ENCODE measurements around the gene BTN3A1. TPM values are rescaled to one million over a fixed set of nuclear protein-coding genes. Genes with fewer than 3 reads are reported as not detected.
A peak's percentile ranks its signal among the peaks of the same experiment; 100 is the strongest.

The BTN3A1 gene
- total and polyA plus RNA-seq, 7 donors, result 3.0 to 33.5 (median 9.8) TPM

DNA sequence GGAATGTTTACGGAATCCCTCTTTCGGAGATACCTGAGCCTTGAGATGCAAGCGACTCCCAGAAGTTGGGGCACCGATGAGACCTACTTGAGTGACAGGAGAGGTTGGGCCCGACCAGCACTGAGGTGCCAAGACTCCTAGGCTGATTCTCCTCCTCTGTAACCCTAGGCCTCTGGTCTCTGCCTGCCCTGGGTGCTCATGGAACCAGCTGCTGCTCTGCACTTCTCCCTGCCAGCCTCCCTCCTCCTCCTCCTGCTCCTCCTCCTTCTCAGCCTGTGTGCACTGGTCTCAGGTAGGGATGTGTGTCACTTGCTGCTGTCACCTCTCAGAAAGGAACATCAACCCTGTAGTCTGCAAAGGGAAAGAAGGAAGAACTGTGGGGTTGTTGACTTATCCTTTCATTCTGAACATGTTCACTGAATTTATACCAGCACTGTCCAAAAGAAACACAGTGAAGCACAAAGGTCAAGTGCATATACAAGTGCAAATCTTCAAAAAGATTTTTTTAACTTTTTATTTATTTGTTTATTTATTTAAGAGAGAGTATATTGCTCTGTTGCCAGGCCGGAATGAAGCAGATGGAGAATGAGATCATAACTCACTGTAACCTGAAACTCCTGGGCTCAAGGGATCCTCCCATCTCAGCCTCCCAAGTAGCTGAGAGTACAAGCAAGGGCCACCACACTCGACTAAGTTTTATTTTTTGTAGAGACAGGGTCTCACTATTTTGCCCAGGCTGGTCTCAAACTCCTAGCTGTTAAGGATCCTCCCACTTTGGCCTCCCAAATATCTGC is 18.3 kb upstream of the BTN3A1 start:
- WGBS, 2 donors, result 5 to 16% methylated on average over 7 of the region's 7 CpGs
- Histone ChIP-seq H3K27ac (peak overlapping the region; percentile 78 to 83 (median 80)), H3K4me3 (peak overlapping the region; percentile 73 to 75 (median 74)), H3K27me3 (no peaks in the 10 kb centered on the region), H3K9me3 (no peaks in the 10 kb centered on the region), H3K36me3 (no peaks in the 10 kb centered on the region), H3K4me1 (peaks cover 0 to 16% (median 11%) of the 10 kb centered on the region in 4 donors)
- TF ChIP-seq POLR2AphosphoS5 (IDR thresholded peaks at IDR 0.05), result no peak
- TF ChIP-seq POLR2A (IDR thresholded peaks at IDR 0.05), result no peak
- TF ChIP-seq, protein P1, sequence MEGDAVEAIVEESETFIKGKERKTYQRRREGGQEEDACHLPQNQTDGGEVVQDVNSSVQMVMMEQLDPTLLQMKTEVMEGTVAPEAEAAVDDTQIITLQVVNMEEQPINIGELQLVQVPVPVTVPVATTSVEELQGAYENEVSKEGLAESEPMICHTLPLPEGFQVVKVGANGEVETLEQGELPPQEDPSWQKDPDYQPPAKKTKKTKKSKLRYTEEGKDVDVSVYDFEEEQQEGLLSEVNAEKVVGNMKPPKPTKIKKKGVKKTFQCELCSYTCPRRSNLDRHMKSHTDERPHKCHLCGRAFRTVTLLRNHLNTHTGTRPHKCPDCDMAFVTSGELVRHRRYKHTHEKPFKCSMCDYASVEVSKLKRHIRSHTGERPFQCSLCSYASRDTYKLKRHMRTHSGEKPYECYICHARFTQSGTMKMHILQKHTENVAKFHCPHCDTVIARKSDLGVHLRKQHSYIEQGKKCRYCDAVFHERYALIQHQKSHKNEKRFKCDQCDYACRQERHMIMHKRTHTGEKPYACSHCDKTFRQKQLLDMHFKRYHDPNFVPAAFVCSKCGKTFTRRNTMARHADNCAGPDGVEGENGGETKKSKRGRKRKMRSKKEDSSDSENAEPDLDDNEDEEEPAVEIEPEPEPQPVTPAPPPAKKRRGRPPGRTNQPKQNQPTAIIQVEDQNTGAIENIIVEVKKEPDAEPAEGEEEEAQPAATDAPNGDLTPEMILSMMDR (IDR thresholded peaks at IDR 0.05), result no peak
- no peak for TF ChIP-seq EP300 (IDR thresholded peaks at IDR 0.05)
- intact Hi-C loops (cut with DNase I), result no loop called here
- DNase-seq, result no peak

DNA sequence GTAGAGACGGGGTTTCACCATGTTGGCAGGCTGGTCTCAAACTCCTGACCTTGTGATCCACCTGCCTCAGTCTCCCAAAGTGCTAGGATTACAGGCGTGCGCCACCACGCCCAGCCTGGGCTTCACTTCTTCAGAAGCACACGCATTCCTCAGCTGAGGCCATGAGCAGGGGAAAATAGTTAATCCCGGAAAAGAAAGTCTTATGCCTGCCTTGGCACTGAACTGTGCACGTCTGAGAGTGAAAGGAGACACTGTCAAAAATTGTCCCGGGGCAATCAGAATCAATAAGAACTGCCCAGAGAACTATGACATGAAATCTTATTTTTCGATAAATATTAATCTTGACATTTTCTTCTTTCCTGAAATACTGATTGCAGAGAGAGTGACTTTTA is 16.3 kb upstream of the BTN3A1 start:
- no peak for DNase-seq
- TF ChIP-seq, protein P1 (IDR thresholded peaks at IDR 0.05), result no peak
- TF ChIP-seq POLR2A (IDR thresholded peaks at IDR 0.05) (no peak), POLR2AphosphoS5 (IDR thresholded peaks at IDR 0.05) (no peak), EP300 (IDR thresholded peaks at IDR 0.05) (no peak)
- H3K9me3 ChIP-seq, result no peaks in the 10 kb centered on the region
- no peak overlapping the region for H3K27ac ChIP-seq
- H3K36me3 ChIP-seq, result peaks cover 0 to 11% (median 1%) of the 10 kb centered on the region in 4 donors
- no peaks in the 10 kb centered on the region for H3K27me3 ChIP-seq
- intact Hi-C loops (cut with DNase I), result no loop called here
- WGBS, 2 donors, result 95 to 96% methylated on average over 9 of the region's 9 CpGs
- peaks cover 0 to 16% (median 11%) of the 10 kb centered on the region in 4 donors for H3K4me1 ChIP-seq
- no peak overlapping the region for H3K4me3 ChIP-seq

DNA sequence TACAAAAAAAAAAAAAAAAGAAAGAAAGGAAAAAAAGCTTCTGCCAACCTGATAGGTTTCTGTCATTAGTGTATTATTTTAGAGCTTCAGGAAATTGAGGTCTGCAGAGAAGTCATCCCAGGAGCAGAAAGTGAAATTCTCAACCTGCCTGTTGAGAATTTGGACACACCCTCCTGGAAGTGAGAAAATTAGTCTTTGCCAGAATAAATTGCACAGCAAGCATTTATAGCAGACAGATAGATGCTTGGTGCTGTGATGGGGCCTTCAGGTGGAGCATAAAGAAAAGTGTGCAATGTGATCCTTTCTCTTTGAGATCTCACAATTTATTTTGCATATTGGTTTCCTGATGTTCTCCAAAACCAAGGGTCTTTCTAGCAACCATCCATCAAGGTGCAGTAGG is 14.5 kb upstream of the BTN3A1 start:
- H3K27ac ChIP-seq, result no peak overlapping the region
- DNase-seq, result no peak
- H3K4me1 ChIP-seq, result peaks cover 0 to 16% (median 11%) of the 10 kb centered on the region in 4 donors
- H3K4me3 ChIP-seq, result no peak overlapping the region
- H3K9me3 ChIP-seq, result no peaks in the 10 kb centered on the region
- TF ChIP-seq POLR2AphosphoS5 (IDR thresholded peaks at IDR 0.05), result no peak
- TF ChIP-seq EP300 (IDR thresholded peaks at IDR 0.05), result no peak
- TF ChIP-seq, protein P1 (IDR thresholded peaks at IDR 0.05), result no peak
- TF ChIP-seq POLR2A (IDR thresholded peaks at IDR 0.05), result no peak
- intact Hi-C loops (cut with DNase I), result no loop called here
- peaks cover 0 to 25% (median 5%) of the 10 kb centered on the region in 4 donors for H3K36me3 ChIP-seq
- H3K27me3 ChIP-seq, result no peaks in the 10 kb centered on the region

DNA sequence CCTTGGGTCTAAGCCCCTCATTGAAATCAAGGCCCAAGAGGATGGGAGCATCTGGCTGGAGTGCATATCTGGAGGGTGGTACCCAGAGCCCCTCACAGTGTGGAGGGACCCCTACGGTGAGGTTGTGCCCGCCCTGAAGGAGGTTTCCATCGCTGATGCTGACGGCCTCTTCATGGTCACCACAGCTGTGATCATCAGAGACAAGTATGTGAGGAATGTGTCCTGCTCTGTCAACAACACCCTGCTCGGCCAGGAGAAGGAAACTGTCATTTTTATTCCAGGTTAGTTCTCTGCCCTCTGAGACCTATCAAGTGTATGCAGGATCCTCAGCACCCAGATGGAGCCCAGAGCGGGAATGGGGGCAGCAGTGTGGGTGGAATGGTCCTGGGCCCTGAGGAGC is 14.1 kb upstream of the BTN3A1 start:
- no peaks in the 10 kb centered on the region for H3K9me3 ChIP-seq
- TF ChIP-seq, protein P1 (IDR thresholded peaks at IDR 0.05), result no peak
- TF ChIP-seq POLR2AphosphoS5 (IDR thresholded peaks at IDR 0.05), result no peak
- TF ChIP-seq POLR2A (IDR thresholded peaks at IDR 0.05), result no peak
- TF ChIP-seq EP300 (IDR thresholded peaks at IDR 0.05), result no peak
- DNase-seq, result no peak
- H3K4me1 ChIP-seq, result peaks cover 0 to 16% (median 11%) of the 10 kb centered on the region in 4 donors
- peaks cover 0 to 25% (median 5%) of the 10 kb centered on the region in 4 donors for H3K36me3 ChIP-seq
- no peaks in the 10 kb centered on the region for H3K27me3 ChIP-seq
- no peak overlapping the region for H3K4me3 ChIP-seq
- intact Hi-C loops (cut with DNase I), result no loop called here
- H3K27ac ChIP-seq, result no peak overlapping the region
- 88 to 89% methylated on average over 6 of the region's 6 CpGs for WGBS, 2 donors

All from sigmoid colon (tissue), 7 donors.